K562 (cell line): ENCODE data around the gene DNASE1L2. TPM values are rescaled to one million over a fixed set of nuclear protein-coding genes. Genes with fewer than 3 reads are reported as not detected.

Experiments used
- CBX3 ChIP-seq, 2 experiments: IDR thresholded peaks; 1 replicate in 1 of 2; 2 replicates in 1 of 2; pipeline ENCODE4 v1.6.1; 2012; ENCODE audit warnings: inconsistent platforms in 2 of 2, low read length in 2 of 2, borderline replicate concordance in 1 of 2, control low read depth in 1 of 2
- CC2D1A ChIP-seq: fragments of 450-650 bp; IDR thresholded peaks from 2 replicates; pipeline ENCODE4 v1.6.1; 2017; ENCODE audit warnings: mild to moderate bottlenecking
- HIVEP1 ChIP-seq: fragments of 250-450 bp; sonication (Bioruptor Pico); IDR thresholded peaks from 2 replicates; pipeline ENCODE4 v1.4.0; 2020; ENCODE audit warnings: mild to moderate bottlenecking
- MYC ChIP-seq, 2 experiments: fragments of 250-450 bp in 1 of 2; sonication (Bioruptor Pico) in 1 of 2; IDR thresholded peaks; 2 replicates each; pipeline versions ENCODE4 v1.5.1 to v1.6.1; 2012 to 2021; ENCODE audit warnings: low read depth in 2 of 2, borderline replicate concordance in 1 of 2, improper control_type of control experiment in 1 of 2, low read length in 1 of 2, mild to moderate bottlenecking in 1 of 2, moderate library complexity in 1 of 2
- POLR2B ChIP-seq: fragments of 450-650 bp; IDR thresholded peaks from 2 replicates; pipeline ENCODE4 v1.6.1; 2018; ENCODE audit warnings: low read depth; ENCODE audit not compliant: partially characterized antibody
- POLR2H ChIP-seq: IDR thresholded peaks from 2 replicates; pipeline ENCODE4 v1.6.1; 2016; ENCODE audit warnings: missing genetic modification characterization, low read depth, mild to moderate bottlenecking, control low read depth, missing compliant biosample characterization, moderate library complexity
- RUNX1 ChIP-seq: sonication (generic); IDR thresholded peaks from 2 replicates; pipeline ENCODE4 v1.6.1; 2016; ENCODE audit warnings: antibody characterized with exemption, low read depth
- TCFL5 ChIP-seq: fragments of 250-450 bp; sonication (Bioruptor Pico); conservative IDR thresholded peaks from 2 replicates; pipeline ENCODE4 v1.6.1; 2021; ENCODE audit warnings: mild to moderate bottlenecking, moderate library complexity, matching md5 sums
- ZSCAN29 ChIP-seq: fragments of 450-650 bp; IDR thresholded peaks from 2 replicates; pipeline ENCODE4 v1.6.1; 2017
- polyA plus RNA-seq, 8 experiments: library from polyadenylated mRNA; depleted of rRNA in 4 of 8; stranded (reverse) in 5 of 8; unstranded in 3 of 8; fragments of >200 nt; fragmentation: Nextera tagmentation in 2 of 8; fragmentation: Illumina TruSeq in 1 of 8; extraction: Ambion mirVana in 2 of 8; extraction: Trizol in 1 of 8; gene quantifications; 2 replicates each; pipeline versions ENCODE4 v1.2.1 to v1.2.3, GENCODE V29; 2011 to 2014; ENCODE audit warnings: inconsistent platforms in 1 of 8, missing spikeins in 1 of 8
- total RNA-seq, 7 experiments: library from RNA; depleted of rRNA in 6 of 7; stranded (reverse); fragments of >200 nt in 6 of 7; fragmentation: Illumina TruSeq in 2 of 7; extraction: Trizol in 2 of 7; gene quantifications; 2 replicates each; pipeline versions ENCODE4 v1.2.1 to v1.2.3, GENCODE V29; 2011 to 2021; ENCODE audit warnings: low replicate concordance in 1 of 7
- TF ChIP-seq, protein P1 (sequence below), 2 experiments: IDR thresholded peaks; 2 replicates each; pipeline ENCODE4 v1.6.1; 2011; ENCODE audit warnings: borderline replicate concordance in 1 of 2, control low read depth in 1 of 2, low read depth in 1 of 2, low read length in 1 of 2, mild to moderate bottlenecking in 1 of 2, mixed read lengths in 1 of 2, moderate library complexity in 1 of 2; ENCODE audit not compliant: insufficient read depth in 1 of 2, insufficient read length in 1 of 2, poor library complexity in 1 of 2, severe bottlenecking in 1 of 2; ENCODE audit errors: extremely low read depth in 1 of 2
- TF ChIP-seq, protein P2 (sequence below): fragments of 450-650 bp; IDR thresholded peaks from 2 replicates; pipeline ENCODE4 v1.7.1; 2018; ENCODE audit warnings: mild to moderate bottlenecking, low read depth; ENCODE audit not compliant: partially characterized antibody
- TF ChIP-seq, protein P3 (sequence below): fragments of 250-450 bp; sonication (Bioruptor Pico); IDR thresholded peaks from 2 replicates; pipeline ENCODE4 v1.4.0; 2020; ENCODE audit warnings: mild to moderate bottlenecking
- TF ChIP-seq, protein P4 (sequence below): sonication (generic); formaldehyde crosslinking; IDR thresholded peaks from 2 replicates; pipeline ENCODE4 v1.8.1; 2023; ENCODE audit warnings: mild to moderate bottlenecking, missing genetic modification reagents
- TF ChIP-seq, protein P5 (sequence below): fragments of 250-450 bp; sonication (Bioruptor Pico); IDR thresholded peaks from 2 replicates; pipeline ENCODE4 v1.8.0; 2021; ENCODE audit warnings: mild to moderate bottlenecking, moderate library complexity
- TF ChIP-seq, protein P6 (sequence below): sonication (generic); formaldehyde crosslinking; IDR thresholded peaks from 2 replicates; pipeline ENCODE4 v1.8.0; 2022; ENCODE audit warnings: missing genetic modification reagents, mild to moderate bottlenecking, moderate library complexity, borderline replicate concordance

The DNASE1L2 gene
- total and polyA plus RNA-seq, 9 of the 15 experiments (the other 6 are each of a cell fraction or from before 2014, with no cell fraction given), result 0.08 to 2.7 (median 1.7) TPM; not detected in 1

DNA sequence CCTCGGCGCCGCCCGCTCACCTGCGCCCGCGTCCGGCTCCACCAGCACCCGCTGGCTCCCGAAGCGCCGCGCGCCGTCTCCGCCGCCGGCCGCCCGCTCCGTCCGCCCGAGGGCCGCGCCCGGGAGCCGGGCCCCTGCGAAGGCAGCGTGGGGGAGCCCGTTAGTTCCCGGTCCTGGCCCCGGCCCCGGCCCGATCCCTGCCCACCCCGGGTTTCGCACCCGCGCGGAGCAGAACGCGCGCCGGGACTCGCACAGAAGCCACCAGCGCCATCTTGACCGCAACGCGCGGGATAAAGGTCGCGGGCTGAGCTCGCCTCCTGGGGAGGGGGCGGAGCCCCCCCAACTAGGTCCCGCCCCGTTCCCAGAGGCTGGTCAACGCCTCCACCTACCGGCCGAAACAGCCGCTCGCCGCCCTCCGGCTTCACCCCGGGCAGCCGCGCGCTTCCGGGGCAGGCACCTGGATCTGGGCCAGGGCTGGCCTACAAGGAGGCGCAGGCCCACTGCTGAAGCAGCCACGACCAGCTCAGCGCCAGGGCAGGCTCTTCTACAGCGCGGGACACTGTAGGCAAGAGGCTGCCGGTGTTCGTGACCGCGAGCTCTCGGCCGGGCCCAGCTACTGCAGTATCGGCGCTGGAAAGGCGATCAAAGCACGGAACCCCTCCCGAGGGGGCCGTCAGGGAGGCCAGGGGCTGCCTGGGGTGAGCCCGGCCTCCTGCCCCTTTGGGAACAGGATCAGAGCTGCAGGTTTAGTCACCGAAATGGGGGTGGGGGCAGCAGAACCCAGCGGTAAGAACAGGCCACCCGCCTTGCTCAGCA lies 15.3 kb downstream of the DNASE1L2 start, which contains the start of gene ECI1 (continued):
- TF ChIP-seq, protein P1, sequence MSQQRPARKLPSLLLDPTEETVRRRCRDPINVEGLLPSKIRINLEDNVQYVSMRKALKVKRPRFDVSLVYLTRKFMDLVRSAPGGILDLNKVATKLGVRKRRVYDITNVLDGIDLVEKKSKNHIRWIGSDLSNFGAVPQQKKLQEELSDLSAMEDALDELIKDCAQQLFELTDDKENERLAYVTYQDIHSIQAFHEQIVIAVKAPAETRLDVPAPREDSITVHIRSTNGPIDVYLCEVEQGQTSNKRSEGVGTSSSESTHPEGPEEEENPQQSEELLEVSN (IDR thresholded peaks at IDR 0.05; ENCODE audit: borderline replicate concordance in 1 of 2, extremely low read depth in 1 of 2, insufficient read depth in 1 of 2, insufficient read length in 1 of 2, low read depth in 1 of 2, low read length in 1 of 2, poor library complexity in 1 of 2, severe bottlenecking in 1 of 2), result peak in 1 of 2 experiments; percentile 74
- TF ChIP-seq, protein P2, sequence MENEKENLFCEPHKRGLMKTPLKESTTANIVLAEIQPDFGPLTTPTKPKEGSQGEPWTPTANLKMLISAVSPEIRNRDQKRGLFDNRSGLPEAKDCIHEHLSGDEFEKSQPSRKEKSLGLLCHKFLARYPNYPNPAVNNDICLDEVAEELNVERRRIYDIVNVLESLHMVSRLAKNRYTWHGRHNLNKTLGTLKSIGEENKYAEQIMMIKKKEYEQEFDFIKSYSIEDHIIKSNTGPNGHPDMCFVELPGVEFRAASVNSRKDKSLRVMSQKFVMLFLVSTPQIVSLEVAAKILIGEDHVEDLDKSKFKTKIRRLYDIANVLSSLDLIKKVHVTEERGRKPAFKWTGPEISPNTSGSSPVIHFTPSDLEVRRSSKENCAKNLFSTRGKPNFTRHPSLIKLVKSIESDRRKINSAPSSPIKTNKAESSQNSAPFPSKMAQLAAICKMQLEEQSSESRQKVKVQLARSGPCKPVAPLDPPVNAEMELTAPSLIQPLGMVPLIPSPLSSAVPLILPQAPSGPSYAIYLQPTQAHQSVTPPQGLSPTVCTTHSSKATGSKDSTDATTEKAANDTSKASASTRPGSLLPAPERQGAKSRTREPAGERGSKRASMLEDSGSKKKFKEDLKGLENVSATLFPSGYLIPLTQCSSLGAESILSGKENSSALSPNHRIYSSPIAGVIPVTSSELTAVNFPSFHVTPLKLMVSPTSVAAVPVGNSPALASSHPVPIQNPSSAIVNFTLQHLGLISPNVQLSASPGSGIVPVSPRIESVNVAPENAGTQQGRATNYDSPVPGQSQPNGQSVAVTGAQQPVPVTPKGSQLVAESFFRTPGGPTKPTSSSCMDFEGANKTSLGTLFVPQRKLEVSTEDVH, result peak; percentile 56
- TF ChIP-seq ZSCAN29 (no peak), POLR2H (tag) (peak; percentile 90), CBX3 (IDR thresholded peaks at IDR 0.05; ENCODE audit: borderline replicate concordance in 1 of 2, low read length in 2 of 2) (no peak; a peak in 1 of 3 replicates), HIVEP1 (CRISPR knock-in tag) (0 out of 2 replicates have a peak, but pooled peaks have one; percentile 4), POLR2B (peak; percentile 62), RUNX1 (peak; percentile 86; the same call in 1 of the 2 replicates), TCFL5 (CRISPR knock-in tag) (no peak), CC2D1A (no peak), MYC (IDR thresholded peaks at IDR 0.05; ENCODE audit: low read depth, low read length) (peak; percentile 90), MYC (CRISPR knock-in tag; IDR thresholded peaks at IDR 0.05; ENCODE audit: borderline replicate concordance, low read depth) (peak; percentile 76; the same call in 1 of the 2 replicates)
- TF ChIP-seq, protein P3, sequence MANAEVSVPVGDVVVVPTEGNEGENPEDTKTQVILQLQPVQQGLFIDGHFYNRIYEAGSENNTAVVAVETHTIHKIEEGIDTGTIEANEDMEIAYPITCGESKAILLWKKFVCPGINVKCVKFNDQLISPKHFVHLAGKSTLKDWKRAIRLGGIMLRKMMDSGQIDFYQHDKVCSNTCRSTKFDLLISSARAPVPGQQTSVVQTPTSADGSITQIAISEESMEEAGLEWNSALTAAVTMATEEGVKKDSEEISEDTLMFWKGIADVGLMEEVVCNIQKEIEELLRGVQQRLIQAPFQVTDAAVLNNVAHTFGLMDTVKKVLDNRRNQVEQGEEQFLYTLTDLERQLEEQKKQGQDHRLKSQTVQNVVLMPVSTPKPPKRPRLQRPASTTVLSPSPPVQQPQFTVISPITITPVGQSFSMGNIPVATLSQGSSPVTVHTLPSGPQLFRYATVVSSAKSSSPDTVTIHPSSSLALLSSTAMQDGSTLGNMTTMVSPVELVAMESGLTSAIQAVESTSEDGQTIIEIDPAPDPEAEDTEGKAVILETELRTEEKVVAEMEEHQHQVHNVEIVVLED, result no peak
- TF ChIP-seq, protein P4, sequence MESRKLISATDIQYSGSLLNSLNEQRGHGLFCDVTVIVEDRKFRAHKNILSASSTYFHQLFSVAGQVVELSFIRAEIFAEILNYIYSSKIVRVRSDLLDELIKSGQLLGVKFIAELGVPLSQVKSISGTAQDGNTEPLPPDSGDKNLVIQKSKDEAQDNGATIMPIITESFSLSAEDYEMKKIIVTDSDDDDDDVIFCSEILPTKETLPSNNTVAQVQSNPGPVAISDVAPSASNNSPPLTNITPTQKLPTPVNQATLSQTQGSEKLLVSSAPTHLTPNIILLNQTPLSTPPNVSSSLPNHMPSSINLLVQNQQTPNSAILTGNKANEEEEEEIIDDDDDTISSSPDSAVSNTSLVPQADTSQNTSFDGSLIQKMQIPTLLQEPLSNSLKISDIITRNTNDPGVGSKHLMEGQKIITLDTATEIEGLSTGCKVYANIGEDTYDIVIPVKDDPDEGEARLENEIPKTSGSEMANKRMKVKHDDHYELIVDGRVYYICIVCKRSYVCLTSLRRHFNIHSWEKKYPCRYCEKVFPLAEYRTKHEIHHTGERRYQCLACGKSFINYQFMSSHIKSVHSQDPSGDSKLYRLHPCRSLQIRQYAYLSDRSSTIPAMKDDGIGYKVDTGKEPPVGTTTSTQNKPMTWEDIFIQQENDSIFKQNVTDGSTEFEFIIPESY (CRISPR knock-in tag), result peak; percentile 66
- TF ChIP-seq, protein P5, sequence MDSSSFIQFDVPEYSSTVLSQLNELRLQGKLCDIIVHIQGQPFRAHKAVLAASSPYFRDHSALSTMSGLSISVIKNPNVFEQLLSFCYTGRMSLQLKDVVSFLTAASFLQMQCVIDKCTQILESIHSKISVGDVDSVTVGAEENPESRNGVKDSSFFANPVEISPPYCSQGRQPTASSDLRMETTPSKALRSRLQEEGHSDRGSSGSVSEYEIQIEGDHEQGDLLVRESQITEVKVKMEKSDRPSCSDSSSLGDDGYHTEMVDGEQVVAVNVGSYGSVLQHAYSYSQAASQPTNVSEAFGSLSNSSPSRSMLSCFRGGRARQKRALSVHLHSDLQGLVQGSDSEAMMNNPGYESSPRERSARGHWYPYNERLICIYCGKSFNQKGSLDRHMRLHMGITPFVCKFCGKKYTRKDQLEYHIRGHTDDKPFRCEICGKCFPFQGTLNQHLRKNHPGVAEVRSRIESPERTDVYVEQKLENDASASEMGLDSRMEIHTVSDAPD (CRISPR knock-in tag), result no peak
- TF ChIP-seq, protein P6, sequence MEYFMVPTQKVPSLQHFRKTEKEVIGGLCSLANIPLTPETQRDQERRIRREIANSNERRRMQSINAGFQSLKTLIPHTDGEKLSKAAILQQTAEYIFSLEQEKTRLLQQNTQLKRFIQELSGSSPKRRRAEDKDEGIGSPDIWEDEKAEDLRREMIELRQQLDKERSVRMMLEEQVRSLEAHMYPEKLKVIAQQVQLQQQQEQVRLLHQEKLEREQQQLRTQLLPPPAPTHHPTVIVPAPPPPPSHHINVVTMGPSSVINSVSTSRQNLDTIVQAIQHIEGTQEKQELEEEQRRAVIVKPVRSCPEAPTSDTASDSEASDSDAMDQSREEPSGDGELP, result peak; percentile 92
